H9 (cell line): ENCODE data around the gene ATP8A1. TPM values are rescaled to one million over a fixed set of nuclear protein-coding genes. Genes with fewer than 3 reads are reported as not detected.

ENCODE experiments used
- DNase-seq: peaks from one replicate; pipeline ENCODE4 v3.0.0-alpha.2; 2017
- H2AFZ ChIP-seq: one replicate; pipeline ENCODE4 v1.6.1; 2013; ENCODE audit warnings: mild to moderate bottlenecking, low read length, control low read depth, moderate library complexity
- H2AK5ac ChIP-seq: 2 replicates; pipeline ENCODE4 v1.6.1; 2013; ENCODE audit warnings: low read length, control low read depth, mixed read lengths; ENCODE audit not compliant: insufficient read length
- H2BK120ac ChIP-seq: one replicate; pipeline ENCODE4 v1.6.1; 2013; ENCODE audit warnings: low read depth, mild to moderate bottlenecking, low read length, control low read depth, inconsistent platforms; ENCODE audit not compliant: poor library complexity, severe bottlenecking
- H2BK12ac ChIP-seq: 2 replicates; pipeline ENCODE4 v1.6.1; 2013; ENCODE audit warnings: low read length, control low read depth, mixed read lengths, low read depth; ENCODE audit not compliant: insufficient read length
- H2BK15ac ChIP-seq: 2 replicates; pipeline ENCODE4 v1.6.1; 2013; ENCODE audit warnings: low read depth, low read length, control low read depth
- H2BK20ac ChIP-seq: one replicate; pipeline ENCODE4 v1.6.1; 2013; ENCODE audit warnings: low read depth, mild to moderate bottlenecking, low read length, control low read depth, inconsistent platforms; ENCODE audit not compliant: poor library complexity, severe bottlenecking
- H2BK5ac ChIP-seq: 2 replicates; pipeline ENCODE4 v1.6.1; 2013; ENCODE audit warnings: low read length, control low read depth, mixed read lengths; ENCODE audit not compliant: insufficient read length
- H3K14ac ChIP-seq: 2 replicates; pipeline ENCODE4 v1.6.1; 2013; ENCODE audit warnings: low read length, control low read depth; ENCODE audit not compliant: insufficient read depth
- H3K18ac ChIP-seq: 2 replicates; pipeline ENCODE4 v1.6.1; 2013; ENCODE audit warnings: low read depth, mild to moderate bottlenecking, mixed read lengths, low read length, control low read depth; ENCODE audit not compliant: insufficient read length
- H3K23ac ChIP-seq: 2 replicates; pipeline ENCODE4 v1.6.1; 2013; ENCODE audit warnings: low read length, control low read depth, mixed read lengths, low read depth; ENCODE audit not compliant: insufficient read length
- H3K23me2 ChIP-seq: 2 replicates; pipeline ENCODE4 v1.6.1; 2013; ENCODE audit warnings: low read depth, mild to moderate bottlenecking, mixed read lengths, low read length, control low read depth; ENCODE audit not compliant: insufficient read length, poor library complexity, severe bottlenecking
- H3K27ac ChIP-seq: 2 replicates; pipeline ENCODE4 v1.5.1; 2013; ENCODE audit warnings: low read length, control low read depth, mixed read lengths, low read depth; ENCODE audit not compliant: insufficient read length
- H3K27me3 ChIP-seq: 2 replicates; pipeline ENCODE4 v1.6.1; 2013; ENCODE audit warnings: low read length, control low read depth, inconsistent platforms; ENCODE audit not compliant: insufficient read depth
- H3K4ac ChIP-seq: 2 replicates; pipeline ENCODE4 v1.6.1; 2013; ENCODE audit warnings: low read depth, mild to moderate bottlenecking, control low read depth, inconsistent platforms, low read length, moderate library complexity
- H3K4me1 ChIP-seq: 2 replicates; pipeline ENCODE4 v1.6.1; 2013; ENCODE audit warnings: low read length, control low read depth, inconsistent platforms; ENCODE audit not compliant: insufficient read depth
- H3K4me2 ChIP-seq: 2 replicates; pipeline ENCODE4 v1.6.1; 2013; ENCODE audit warnings: low read length, control low read depth, mixed read lengths; ENCODE audit not compliant: insufficient read length, insufficient read depth
- H3K56ac ChIP-seq: 2 replicates; pipeline ENCODE4 v1.6.1; 2013; ENCODE audit warnings: low read depth, mild to moderate bottlenecking, mixed read lengths, low read length, control low read depth; ENCODE audit not compliant: insufficient read length
- H3K79me1 ChIP-seq: 2 replicates; pipeline ENCODE4 v1.6.1; 2013; ENCODE audit warnings: low read depth, mild to moderate bottlenecking, moderate library complexity, low read length, control low read depth, inconsistent platforms; ENCODE audit not compliant: insufficient read depth, poor library complexity, severe bottlenecking
- H3K79me2 ChIP-seq: 2 replicates; pipeline ENCODE4 v1.6.1; 2013; ENCODE audit warnings: low read length, control low read depth, inconsistent platforms; ENCODE audit not compliant: insufficient read depth
- H3K9ac ChIP-seq: 2 replicates; pipeline ENCODE4 v1.6.1; 2013; ENCODE audit warnings: low read length, control low read depth, mixed read lengths; ENCODE audit not compliant: insufficient read length; ENCODE audit errors: extremely low read depth
- H3K9me3 ChIP-seq: one replicate; pipeline ENCODE4 v1.6.1; 2013; ENCODE audit warnings: low read depth, low read length, inconsistent platforms; ENCODE audit not compliant: control insufficient read depth
- H3T11ph ChIP-seq: one replicate; pipeline ENCODE4 v1.6.1; 2013; ENCODE audit warnings: mild to moderate bottlenecking, low read length, control low read depth, inconsistent platforms
- H4K20me1 ChIP-seq: one replicate; pipeline ENCODE4 v1.6.1; 2013; ENCODE audit not compliant: control insufficient read depth, insufficient read length, insufficient read depth
- H4K5ac ChIP-seq: 2 replicates; pipeline ENCODE4 v1.6.1; 2013; ENCODE audit warnings: low read depth, mild to moderate bottlenecking, mixed read lengths, low read length, control low read depth; ENCODE audit not compliant: insufficient read length
- H4K8ac ChIP-seq: replicated peaks from 2 replicates; pipeline ENCODE4 v1.6.1; 2013; ENCODE audit warnings: low read length, control low read depth, mixed read lengths, low read depth; ENCODE audit not compliant: insufficient read length
- H4K91ac ChIP-seq: 2 replicates; pipeline ENCODE4 v1.6.1; 2013; ENCODE audit warnings: low read depth, mild to moderate bottlenecking, moderate library complexity, mixed read lengths, low read length, control low read depth; ENCODE audit not compliant: insufficient read length
- H3K27ac Mint-ChIP-seq, 3 experiments: 2 replicates in 2 of 3; 3 replicates in 1 of 3; pipeline ENCODE4 v1.8.0; 2020 to 2021; ENCODE audit warnings: mixed read lengths in 3 of 3, mild to moderate bottlenecking in 1 of 3, moderate library complexity in 1 of 3
- H3K27me3 Mint-ChIP-seq: 2 replicates; pipeline ENCODE4 v1.8.0; 2021; ENCODE audit warnings: low read depth, mild to moderate bottlenecking, moderate library complexity, mixed read lengths
- H3K36me3 Mint-ChIP-seq, 3 experiments: 2 replicates in 2 of 3; 3 replicates in 1 of 3; pipeline ENCODE4 v1.8.0; 2020 to 2021; ENCODE audit warnings: low read depth in 3 of 3, mixed read lengths in 3 of 3; ENCODE audit not compliant: insufficient read depth in 1 of 3
- H3K4me1 Mint-ChIP-seq, 2 experiments: 2 replicates each; pipeline ENCODE4 v1.8.0; 2020; ENCODE audit warnings: mixed read lengths in 2 of 2
- H3K4me3 Mint-ChIP-seq, 2 experiments: 2 replicates in 1 of 2; 3 replicates in 1 of 2; pipeline ENCODE4 v1.8.0; 2020 to 2021; ENCODE audit warnings: mild to moderate bottlenecking in 2 of 2, mixed read lengths in 2 of 2, moderate library complexity in 1 of 2
- H3K9me3 Mint-ChIP-seq, 2 experiments: 2 replicates in 1 of 2; 3 replicates in 1 of 2; pipeline ENCODE4 v1.8.0; 2020; ENCODE audit warnings: mild to moderate bottlenecking in 2 of 2, mixed read lengths in 2 of 2, moderate library complexity in 1 of 2
- CTCF ChIP-seq: fragments of 200-600 bp; sonication (generic); conservative IDR thresholded peaks from 3 replicates; pipeline ENCODE4 v1.8.0; 2021; ENCODE audit warnings: antibody characterized with exemption, mild to moderate bottlenecking
- WGBS: extraction: QIAGEN DNeasy Blood & Tissue Kit; methylation state at CpG from one replicate; pipeline ENCODE4 v1.1.7; 2013; ENCODE audit warnings: missing lambda C conversion rate, low lambda C conversion rate, mixed read lengths; ENCODE audit not compliant: insufficient read length; ENCODE audit errors: extremely low coverage; 5-methylcytosine and 5-hydroxymethylcytosine counted together
- total RNA-seq: library from RNA; stranded (reverse); gene quantifications from 2 replicates; pipeline ENCODE4 v1.2.1, GENCODE V29; 2021

The ATP8A1 gene
- total RNA-seq, 1 experiment from 2014 or later: 5.1 TPM

- H3K36me3 Mint-ChIP-seq: peaks cover 0 to 3% (median 0%) of the 10 kb centered on the region in 3 experiments; a peak in 3 of 7 replicates
- H3K4me1 Mint-ChIP-seq: no peaks in the 10 kb centered on the region; a peak in 1 of 4 replicates
- Histone ChIP-seq H2AFZ (no peak overlapping the region), H3K23ac (no peak overlapping the region), H2BK15ac (no peak overlapping the region), H3K14ac (no peak overlapping the region), H2BK5ac (no peak overlapping the region), H4K5ac (no peak overlapping the region), H2BK120ac (no peak overlapping the region), H4K91ac (no peak overlapping the region), H3K23me2 (no peaks in the 10 kb centered on the region), H3T11ph (no peak overlapping the region), H3K79me2 (no peaks in the 10 kb centered on the region), H3K4ac (no peak overlapping the region), H3K4me1 (no peaks in the 10 kb centered on the region), H3K27me3 (no peaks in the 10 kb centered on the region), H3K4me2 (no peak overlapping the region), H3K9me3 (no peaks in the 10 kb centered on the region), H3K27ac (no peak overlapping the region), H3K79me1 (no peaks in the 10 kb centered on the region), H4K20me1 (no peaks in the 10 kb centered on the region), H4K8ac (no peak overlapping the region), H3K56ac (no peak overlapping the region), H2AK5ac (no peak overlapping the region), H3K18ac (no peak overlapping the region), H2BK20ac (no peak overlapping the region), H3K9ac (no peak overlapping the region), H2BK12ac (no peak overlapping the region)
- DNase-seq: no peak
- no peak overlapping the region for H3K27ac Mint-ChIP-seq
- no peak for TF ChIP-seq CTCF
- no peaks in the 10 kb centered on the region; the same call in 1 of the 2 replicates for H3K27me3 Mint-ChIP-seq
- no peaks in the 10 kb centered on the region for H3K9me3 Mint-ChIP-seq
- WGBS: no CpG with 5 or more reads among the region's 2 CpGs
- no peak overlapping the region for H3K4me3 Mint-ChIP-seq
Observed at GRCh38 chr4:42618023-42618422, 38.9 kb downstream of the ATP8A1 start.
